Subcutaneous adipose tissue (tissue), 4 donors: ENCODE data around the gene ACTR5. TPM values are rescaled to one million over a fixed set of nuclear protein-coding genes. Genes with fewer than 3 reads are reported as not detected.

Experiments
- total RNA-seq, 4 donors: library from RNA; depleted of rRNA; stranded (reverse); fragments of >200 nt; gene quantifications; one replicate each; pipeline ENCODE4 v1.1.0, GENCODE V29; 2016
- TF ChIP-seq, protein P1 (sequence below): fragments of 450-650 bp; IDR thresholded peaks from one replicate; pipeline ENCODE4 v1.5.1; 2016; ENCODE audit warnings: low read depth, mild to moderate bottlenecking, control low read depth, antibody characterized with exemption, moderate library complexity

Gene ACTR5
- total RNA-seq, 4 donors from 2014 or later, result 7.3 to 9.9 (median 8.4) TPM

- TF ChIP-seq, protein P1, sequence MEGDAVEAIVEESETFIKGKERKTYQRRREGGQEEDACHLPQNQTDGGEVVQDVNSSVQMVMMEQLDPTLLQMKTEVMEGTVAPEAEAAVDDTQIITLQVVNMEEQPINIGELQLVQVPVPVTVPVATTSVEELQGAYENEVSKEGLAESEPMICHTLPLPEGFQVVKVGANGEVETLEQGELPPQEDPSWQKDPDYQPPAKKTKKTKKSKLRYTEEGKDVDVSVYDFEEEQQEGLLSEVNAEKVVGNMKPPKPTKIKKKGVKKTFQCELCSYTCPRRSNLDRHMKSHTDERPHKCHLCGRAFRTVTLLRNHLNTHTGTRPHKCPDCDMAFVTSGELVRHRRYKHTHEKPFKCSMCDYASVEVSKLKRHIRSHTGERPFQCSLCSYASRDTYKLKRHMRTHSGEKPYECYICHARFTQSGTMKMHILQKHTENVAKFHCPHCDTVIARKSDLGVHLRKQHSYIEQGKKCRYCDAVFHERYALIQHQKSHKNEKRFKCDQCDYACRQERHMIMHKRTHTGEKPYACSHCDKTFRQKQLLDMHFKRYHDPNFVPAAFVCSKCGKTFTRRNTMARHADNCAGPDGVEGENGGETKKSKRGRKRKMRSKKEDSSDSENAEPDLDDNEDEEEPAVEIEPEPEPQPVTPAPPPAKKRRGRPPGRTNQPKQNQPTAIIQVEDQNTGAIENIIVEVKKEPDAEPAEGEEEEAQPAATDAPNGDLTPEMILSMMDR, result no peak
Observed at GRCh38 chr20:38799203-38799602, 50.9 kb downstream of the ACTR5 start.

- TF ChIP-seq, protein P1, result no peak
Observed at GRCh38 chr20:38800882-38801281, 52.6 kb downstream of the ACTR5 start.

DNA sequence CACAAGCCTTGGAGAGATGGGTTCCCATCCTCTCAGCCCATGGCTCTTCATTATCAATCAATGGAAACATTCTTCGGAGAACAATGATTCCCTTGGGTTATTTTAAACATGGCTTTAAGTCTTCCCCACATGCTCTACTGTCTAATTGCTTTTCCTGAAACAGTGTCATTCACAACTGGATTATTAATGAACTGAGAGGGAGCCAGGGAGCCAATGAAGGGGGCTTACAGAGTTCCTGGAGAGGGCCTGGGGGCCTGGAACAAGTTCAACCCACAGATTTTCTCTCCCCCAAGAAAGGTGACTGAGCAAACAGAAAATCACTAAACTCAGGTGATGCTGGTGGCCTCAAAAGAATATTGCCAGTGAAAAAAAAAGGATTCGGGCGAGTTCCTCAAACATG, 56.0 kb downstream of the ACTR5 start:
- TF ChIP-seq, protein P1, result no peak

GRCh38 chr20:38804682-38805501, 56.6 kb downstream of the ACTR5 start:
- TF ChIP-seq, protein P1, result no peak

DNA sequence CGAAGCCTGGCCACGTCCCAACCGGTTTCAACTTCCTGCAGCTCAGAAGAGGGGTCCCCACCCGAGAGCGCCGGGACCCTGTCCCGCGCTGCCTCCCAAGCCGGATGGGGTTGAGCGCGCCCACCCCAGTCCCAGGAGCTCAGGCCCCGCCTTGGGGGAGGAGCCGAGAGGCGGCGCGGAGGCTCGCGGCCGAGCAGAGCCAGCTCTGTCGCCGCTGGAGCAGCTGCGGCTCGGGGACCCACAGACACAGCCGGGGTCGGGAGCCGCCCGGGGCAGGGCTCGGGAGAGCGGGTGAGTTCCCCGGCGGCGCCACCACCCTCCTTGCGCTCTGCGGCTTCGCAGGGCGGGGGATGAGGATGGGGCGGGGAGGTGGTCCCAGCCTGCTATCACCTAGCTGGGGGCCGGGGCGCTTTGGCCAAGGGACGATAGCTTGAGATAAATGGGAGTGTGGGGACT, 57.3 kb downstream of the ACTR5 start, which contains the start of gene PPP1R16B:
PPP1R16B (plus strand) TSS at position 196 of the 456 bp plus-strand sequence. CDS start 30,229 bp downstream, outside the sequence.
- TF ChIP-seq, protein P1, result no peak

GRCh38 chr20:38805958-38806854, 57.9 kb downstream of the ACTR5 start:
- TF ChIP-seq, protein P1, result no peak
